Neuron (in vitro differentiated cells): ENCODE results near the gene KCNJ10.

Experiments
- H2AFZ ChIP-seq: one replicate; pipeline ENCODE4 v1.6.1; 2013; ENCODE audit warnings: low read depth, mild to moderate bottlenecking, inconsistent platforms, low read length, moderate library complexity
- H3K27me3 ChIP-seq: one replicate; pipeline ENCODE4 v1.6.1; 2013; ENCODE audit warnings: low read length; ENCODE audit not compliant: insufficient read depth
- H3K36me3 ChIP-seq: one replicate; pipeline ENCODE4 v1.6.1; 2013; ENCODE audit warnings: low read length; ENCODE audit not compliant: insufficient read depth
- H3K4me1 ChIP-seq: one replicate; pipeline ENCODE4 v1.6.1; 2013; ENCODE audit warnings: low read length; ENCODE audit not compliant: insufficient read depth
- H3K4me3 ChIP-seq: 2 replicates; pipeline ENCODE4 v1.5.1; 2013; ENCODE audit warnings: mild to moderate bottlenecking, low read length, moderate library complexity
- H3K9me3 ChIP-seq: one replicate; pipeline ENCODE4 v1.6.1; 2013; ENCODE audit warnings: low read length

KCNJ10 gene

DNA sequence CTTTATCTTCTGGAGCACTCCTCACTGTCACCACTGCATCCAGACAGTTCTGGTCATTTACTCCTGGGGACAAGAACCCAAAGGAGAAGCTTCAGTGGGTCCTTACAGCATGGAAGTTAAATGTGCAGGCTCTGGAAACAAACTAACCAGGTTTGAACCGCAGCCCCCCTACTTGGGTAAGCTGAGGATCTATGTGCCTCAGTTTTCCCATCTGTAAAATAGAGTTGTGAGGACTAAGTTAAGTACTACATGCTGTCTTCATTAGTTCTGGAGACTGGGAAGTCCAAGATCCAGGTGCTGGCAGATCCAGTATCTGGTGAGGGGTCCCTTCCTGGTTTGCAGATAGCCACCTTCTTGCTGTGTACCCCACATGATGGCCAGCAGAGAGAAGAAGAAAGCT, 37.6 kb upstream of the KCNJ10 start:
- Histone ChIP-seq H3K27me3 (no peaks in the 10 kb centered on the region), H3K9me3 (no peaks in the 10 kb centered on the region), H3K4me3 (no peak overlapping the region), H3K4me1 (peaks cover 20% of the 10 kb centered on the region), H2AFZ (no peak overlapping the region), H3K36me3 (no peaks in the 10 kb centered on the region)

DNA sequence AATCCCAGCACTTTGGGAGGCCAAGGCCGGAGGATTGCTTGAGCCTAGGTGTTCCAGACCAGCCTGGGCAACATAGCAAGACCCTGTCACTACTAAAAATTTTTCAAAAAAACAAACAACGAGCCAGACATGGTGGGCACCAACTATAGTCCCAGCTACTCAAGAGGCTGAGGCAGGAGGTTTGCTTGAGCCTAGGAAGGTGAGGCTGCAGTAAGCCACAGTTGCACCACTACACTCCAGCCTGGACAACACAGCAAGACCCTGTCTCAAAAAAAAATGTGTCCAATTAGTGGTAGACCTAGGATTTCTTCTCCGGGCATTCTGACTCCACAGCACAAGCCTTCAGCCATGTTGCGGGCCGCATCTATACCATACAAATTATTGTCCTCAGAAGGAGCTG, 35.2 kb upstream of the KCNJ10 start:
- Histone ChIP-seq H3K36me3 (no peaks in the 10 kb centered on the region), H3K4me3 (no peak overlapping the region), H2AFZ (no peak overlapping the region), H3K4me1 (peaks cover 35% of the 10 kb centered on the region), H3K9me3 (no peaks in the 10 kb centered on the region), H3K27me3 (no peaks in the 10 kb centered on the region)

- Histone ChIP-seq H3K9me3 (no peaks in the 10 kb centered on the region), H3K4me1 (peaks cover 30% of the 10 kb centered on the region), H3K4me3 (no peak overlapping the region), H2AFZ (no peak overlapping the region), H3K36me3 (no peaks in the 10 kb centered on the region), H3K27me3 (no peaks in the 10 kb centered on the region)
Observed at GRCh38 chr1:160104486-160104885, 34.5 kb upstream of the KCNJ10 start.

- Histone ChIP-seq H2AFZ (no peak overlapping the region), H3K4me1 (peaks cover 29% of the 10 kb centered on the region), H3K27me3 (no peaks in the 10 kb centered on the region), H3K9me3 (no peaks in the 10 kb centered on the region), H3K36me3 (no peaks in the 10 kb centered on the region), H3K4me3 (no peak overlapping the region)
Observed at GRCh38 chr1:160103658-160104408, 33.9 kb upstream of the KCNJ10 start.

GRCh38 chr1:160101717-160102522, 32.0 kb upstream of the KCNJ10 start:
- Histone ChIP-seq H3K27me3 (no peaks in the 10 kb centered on the region), H3K36me3 (no peaks in the 10 kb centered on the region), H3K4me1 (peaks cover 33% of the 10 kb centered on the region), H2AFZ (no peak overlapping the region), H3K9me3 (no peaks in the 10 kb centered on the region), H3K4me3 (no peak overlapping the region)

DNA sequence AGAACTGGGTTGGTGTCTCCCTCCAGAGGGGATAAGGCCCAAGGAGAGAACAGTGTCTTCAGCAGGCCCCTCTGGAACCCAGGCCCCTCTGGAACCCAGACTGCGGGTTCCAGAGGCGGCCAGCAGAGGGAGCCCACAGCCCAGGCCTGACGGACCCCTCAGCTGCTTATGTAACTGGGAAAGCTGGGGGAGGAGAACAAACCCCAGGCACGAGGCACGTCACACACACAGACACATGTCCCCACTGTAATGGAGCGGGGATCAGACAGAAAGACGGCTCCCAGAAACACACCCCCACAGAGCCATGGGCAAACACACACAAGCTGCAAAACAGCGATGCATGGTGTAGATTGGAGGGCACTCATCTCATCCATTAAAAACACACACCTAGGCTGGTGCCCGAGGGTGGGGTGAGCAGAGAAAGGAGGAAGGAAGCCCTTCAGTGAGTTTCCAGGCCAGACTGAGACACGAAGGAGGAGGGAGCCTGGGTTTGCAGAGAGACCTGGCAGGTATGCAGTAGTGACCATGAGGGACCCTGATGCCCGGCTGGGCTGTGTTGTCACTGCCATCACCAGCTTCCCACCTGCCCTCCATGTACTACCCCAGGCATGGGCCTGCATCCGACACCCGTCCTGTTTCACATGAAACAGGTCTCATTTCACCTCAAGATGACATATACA, 31.2 kb upstream of the KCNJ10 start:
- H3K36me3 ChIP-seq = no peaks in the 10 kb centered on the region
- no peak overlapping the region for H2AFZ ChIP-seq
- peaks cover 36% of the 10 kb centered on the region for H3K4me1 ChIP-seq
- no peaks in the 10 kb centered on the region for H3K9me3 ChIP-seq
- no peaks in the 10 kb centered on the region for H3K27me3 ChIP-seq
- no peak overlapping the region for H3K4me3 ChIP-seq

DNA sequence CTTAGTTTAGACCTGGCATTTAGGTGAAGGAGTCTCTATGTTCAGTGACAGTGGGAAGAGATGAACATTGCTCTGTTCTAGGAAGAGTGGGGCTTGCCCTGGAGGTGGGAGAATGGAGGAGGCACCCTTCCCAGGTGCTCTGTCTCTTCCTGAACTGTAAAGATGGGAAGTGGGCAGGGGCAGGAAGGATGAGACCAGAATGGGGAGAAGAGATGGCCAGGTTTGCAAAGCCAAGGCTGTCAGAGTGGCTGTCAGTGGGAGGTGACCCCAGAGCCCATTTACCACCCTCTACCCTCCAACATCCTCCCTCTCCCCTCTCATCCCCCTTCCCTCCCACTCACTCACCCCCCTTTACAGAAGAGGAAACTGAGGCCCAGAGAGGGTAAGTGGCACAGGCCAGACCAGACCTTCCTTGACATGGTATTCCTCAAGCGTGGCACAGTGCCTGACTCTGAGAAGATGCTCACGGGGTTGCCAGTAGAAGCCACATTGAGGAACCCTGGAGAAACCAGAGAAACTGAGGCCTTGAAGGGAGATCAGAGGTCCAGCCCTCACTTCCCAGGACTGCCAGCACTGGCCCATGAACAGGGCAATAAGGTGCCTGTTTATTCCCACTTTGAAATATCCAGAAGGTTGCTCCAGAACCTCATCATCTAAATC, 29.9 kb upstream of the KCNJ10 start:
- H3K9me3 ChIP-seq = no peaks in the 10 kb centered on the region
- H3K27me3 ChIP-seq = no peaks in the 10 kb centered on the region
- no peak overlapping the region for H3K4me3 ChIP-seq
- peak overlapping the region; percentile 63 for H2AFZ ChIP-seq
- H3K36me3 ChIP-seq = no peaks in the 10 kb centered on the region
- H3K4me1 ChIP-seq = peaks cover 48% of the 10 kb centered on the region

DNA sequence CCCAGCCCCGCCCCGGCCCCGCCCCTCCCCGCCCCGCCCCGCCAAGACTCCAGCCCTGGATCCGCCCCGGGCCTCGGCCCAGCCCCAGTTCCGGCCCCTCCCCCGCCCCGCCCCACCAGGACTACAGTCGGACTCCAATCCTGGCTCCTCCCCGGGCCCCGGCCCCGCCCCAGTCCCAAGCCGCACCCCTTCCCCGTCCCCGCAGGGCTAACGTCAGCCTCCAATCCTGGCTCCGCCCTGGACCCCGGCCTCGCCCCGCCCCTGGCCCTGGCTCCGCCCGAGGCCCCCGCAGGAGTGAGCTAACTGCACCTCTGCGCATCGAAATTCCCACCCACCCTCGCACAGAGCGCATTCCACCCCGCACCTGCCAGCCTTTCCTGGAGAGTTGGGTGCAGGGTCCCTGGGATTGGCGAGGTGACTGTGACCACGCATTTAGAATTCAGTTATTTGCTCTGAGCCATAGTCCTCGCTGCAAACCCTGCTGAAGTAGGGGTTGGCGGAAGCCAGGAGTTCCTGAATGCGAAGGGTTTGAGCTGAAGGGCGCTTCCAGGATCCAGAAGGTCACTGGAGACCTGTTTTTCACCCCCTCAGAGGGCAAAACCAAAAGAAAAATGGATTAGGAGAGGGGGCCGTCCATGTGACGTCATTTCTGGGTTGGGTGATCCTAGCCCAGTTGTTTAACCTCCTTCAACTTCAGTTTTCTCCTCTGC, 29.0 kb upstream of the KCNJ10 start:
- Histone ChIP-seq H3K36me3 (no peaks in the 10 kb centered on the region), H3K9me3 (no peaks in the 10 kb centered on the region), H3K4me3 (peak overlapping the region; percentile 44), H2AFZ (peak overlapping the region; percentile 63), H3K27me3 (no peaks in the 10 kb centered on the region), H3K4me1 (peaks cover 48% of the 10 kb centered on the region)

- peak within 1 kb of the TSS; percentile 60 for H3K4me3 ChIP-seq
- no peaks in the 10 kb centered on the region for H3K36me3 ChIP-seq
- H3K27me3 ChIP-seq = no peaks in the 10 kb centered on the region
- peak within 1 kb of the TSS; percentile 63 for H2AFZ ChIP-seq
- peaks cover 44% of the 10 kb centered on the region for H3K4me1 ChIP-seq
- no peaks in the 10 kb centered on the region for H3K9me3 ChIP-seq
Observed at GRCh38 chr1:160097911-160098851, 28.2 kb upstream of the KCNJ10 start, which contains the start of gene IGSF8. Gene IGSF8, minus strand, starts transcription at chr1:160098619. Its CDS starts 147 bp downstream, at chr1:160098472.

- no peak overlapping the region for H2AFZ ChIP-seq
- H3K27me3 ChIP-seq = no peaks in the 10 kb centered on the region
- peaks cover 39% of the 10 kb centered on the region for H3K4me1 ChIP-seq
- no peaks in the 10 kb centered on the region for H3K9me3 ChIP-seq
- peak overlapping the region; percentile 60 for H3K4me3 ChIP-seq
- H3K36me3 ChIP-seq = no peaks in the 10 kb centered on the region
Observed at GRCh38 chr1:160097151-160097910, 27.4 kb upstream of the KCNJ10 start.
